Body of pancreas (tissue), 4 donors: ENCODE measurements around the gene TMEM129. TPM values are rescaled to one million over a fixed set of nuclear protein-coding genes. Genes with fewer than 3 reads are reported as not detected.

Experiments used
- ATAC-seq: fragments of 150-250 bp; one replicate; pipeline ENCODE4 v1.9.1; 2016
- DNase-seq, 4 donors: peaks; one replicate each; pipeline ENCODE4 v3.0.0-alpha.2; 2019
- H3K27ac ChIP-seq, 4 donors: fragments of 200-600 bp; sonication (generic); 1 replicate in 3 of 4; 2 replicates in 1 of 4; pipeline versions ENCODE4 v1.5.1 to v1.6.1; 2016 to 2019; ENCODE audit warnings: mild to moderate bottlenecking in 1 of 4, mixed read lengths in 1 of 4, moderate library complexity in 1 of 4
- H3K27me3 ChIP-seq, 2 donors: fragments of 200-600 bp; sonication (generic); one replicate each; pipeline ENCODE4 v1.6.0; 2016; ENCODE audit warnings: mild to moderate bottlenecking in 1 of 2
- H3K36me3 ChIP-seq, 2 donors: fragments of 200-600 bp; sonication (generic); replicated peaks in 1 of 2; 2 replicates each; pipeline ENCODE4 v1.5.1; 2016; ENCODE audit warnings: low read depth in 2 of 2; ENCODE audit not compliant: insufficient read depth in 1 of 2
- H3K4me1 ChIP-seq: fragments of 200-600 bp; sonication (generic); one replicate; pipeline ENCODE4 v1.6.0; 2016
- H3K4me3 ChIP-seq, 2 donors: fragments of 200-600 bp; sonication (generic); 1 replicate in 1 of 2; 2 replicates in 1 of 2; pipeline ENCODE4 v1.5.1; 2016 to 2019
- H3K9me3 ChIP-seq, 3 donors: fragments of 200-600 bp; sonication (generic); 1 replicate in 2 of 3; 2 replicates in 1 of 3; pipeline ENCODE4 v1.5.1; 2016
- CTCF ChIP-seq, 7 experiments: fragments of 450-650 bp in 4 of 7; fragments of 200-600 bp in 3 of 7; sonication (generic) in 3 of 7; IDR thresholded peaks; one replicate each; pipeline ENCODE4 v1.5.1; 2016 to 2019; ENCODE audit warnings: antibody characterized with exemption in 7 of 7
- POLR2A ChIP-seq, 3 donors: fragments of 450-650 bp; IDR thresholded peaks; one replicate each; pipeline ENCODE4 v1.6.1; 2016; ENCODE audit warnings: antibody characterized with exemption in 3 of 3, mild to moderate bottlenecking in 2 of 3
- WGBS, 2 donors: methylation state at CpG; one replicate each; pipeline ENCODE4 v1.1.5; 2017; 5-methylcytosine and 5-hydroxymethylcytosine counted together
- intact Hi-C: fragments of 100-400 bp; cut with DNase I; formaldehyde crosslinking; loops from one replicate; pipeline ENCODE4 v1.15.1; 2023
- total RNA-seq, 2 donors: library from RNA; depleted of rRNA; stranded (reverse); fragments of >200 nt; gene quantifications; one replicate each; pipeline ENCODE4 v1.1.0, GENCODE V29; 2016

Gene TMEM129
- total RNA-seq, 2 donors from 2014 or later, result 26.7 to 53.1 TPM

GRCh38 chr4:1744552-1744951 is 23.4 kb upstream of the TMEM129 start:
- 87 to 90% methylated on average over 10 to 14 of the region's 14 CpGs for WGBS, 2 donors
- intact Hi-C loops, result loop anchor here (10.0 kb wide), 1 partner anchor 450 kb away; no protein-coding TSS in a partner anchor
- no peak for ATAC-seq

GRCh38 chr4:1743975-1744374 is 22.9 kb upstream of the TMEM129 start:
- TF ChIP-seq CTCF (IDR thresholded peaks at IDR 0.05) (no peak), POLR2A (IDR thresholded peaks at IDR 0.05) (no peak)
- ATAC-seq (no peak), DNase-seq (no peak)
- peaks cover 19% of the 10 kb centered on the region for H3K4me1 ChIP-seq
- intact Hi-C loops, result loop anchor here (10.0 kb wide), 1 partner anchor 451 kb away; no protein-coding TSS in a partner anchor
- H3K27me3 ChIP-seq, result no peaks in the 10 kb centered on the region
- WGBS, 2 donors, result 90% methylated on average over 6 of the region's 6 CpGs; no CpG with 5 or more reads in 1 of the 2 donors
- H3K4me3 ChIP-seq, result no peak overlapping the region
- no peak overlapping the region for H3K27ac ChIP-seq
- H3K36me3 ChIP-seq, result no peaks in the 10 kb centered on the region
- no peaks in the 10 kb centered on the region for H3K9me3 ChIP-seq

More at GRCh38 chr4:1744552-1744951, 23.4 kb upstream of the TMEM129 start:
- H3K36me3 ChIP-seq, result no peaks in the 10 kb centered on the region
- no peak for DNase-seq
- H3K4me1 ChIP-seq, result peaks cover 19% of the 10 kb centered on the region
- H3K9me3 ChIP-seq, result no peaks in the 10 kb centered on the region
- H3K27ac ChIP-seq, result no peak overlapping the region
- TF ChIP-seq POLR2A (IDR thresholded peaks at IDR 0.05) (no peak), CTCF (IDR thresholded peaks at IDR 0.05) (no peak)
- H3K27me3 ChIP-seq, result no peaks in the 10 kb centered on the region
- no peak overlapping the region for H3K4me3 ChIP-seq

GRCh38 chr4:1743551-1743950 is 22.4 kb upstream of the TMEM129 start:
- ATAC-seq (no peak), DNase-seq (no peak)
- Histone ChIP-seq H3K9me3 (peaks cover 0 to under 1% (median 0%) of the 10 kb centered on the region in 3 donors), H3K27me3 (no peaks in the 10 kb centered on the region), H3K27ac (no peak overlapping the region), H3K36me3 (no peaks in the 10 kb centered on the region), H3K4me3 (no peak overlapping the region), H3K4me1 (peaks cover 17% of the 10 kb centered on the region)
- no peak for TF ChIP-seq POLR2A (IDR thresholded peaks at IDR 0.05)
- no peak for TF ChIP-seq CTCF (IDR thresholded peaks at IDR 0.05)
- intact Hi-C loops, result loop anchor here (10.0 kb wide), 1 partner anchor 451 kb away; no protein-coding TSS in a partner anchor
- 72 to 82% methylated on average over 12 of the region's 12 CpGs for WGBS, 2 donors

GRCh38 chr4:1741208-1741607 is 20.1 kb upstream of the TMEM129 start:
- H3K4me3 ChIP-seq, result no peak overlapping the region
- H3K9me3 ChIP-seq, result peaks cover 0 to 7% (median 0%) of the 10 kb centered on the region in 3 donors
- no peaks in the 10 kb centered on the region for H3K36me3 ChIP-seq
- no peaks in the 10 kb centered on the region for H3K27me3 ChIP-seq
- ATAC-seq (no peak), DNase-seq (no peak)
- no peak for TF ChIP-seq CTCF (IDR thresholded peaks at IDR 0.05)
- TF ChIP-seq POLR2A (IDR thresholded peaks at IDR 0.05), result no peak
- 83 to 89% methylated on average over 6 to 17 of the region's 17 CpGs for WGBS, 2 donors
- H3K4me1 ChIP-seq, result peaks cover 4% of the 10 kb centered on the region
- intact Hi-C loops, result loop anchor here (10.0 kb wide), 1 partner anchor 454 kb away; no protein-coding TSS in a partner anchor
- no peak overlapping the region for H3K27ac ChIP-seq

DNA sequence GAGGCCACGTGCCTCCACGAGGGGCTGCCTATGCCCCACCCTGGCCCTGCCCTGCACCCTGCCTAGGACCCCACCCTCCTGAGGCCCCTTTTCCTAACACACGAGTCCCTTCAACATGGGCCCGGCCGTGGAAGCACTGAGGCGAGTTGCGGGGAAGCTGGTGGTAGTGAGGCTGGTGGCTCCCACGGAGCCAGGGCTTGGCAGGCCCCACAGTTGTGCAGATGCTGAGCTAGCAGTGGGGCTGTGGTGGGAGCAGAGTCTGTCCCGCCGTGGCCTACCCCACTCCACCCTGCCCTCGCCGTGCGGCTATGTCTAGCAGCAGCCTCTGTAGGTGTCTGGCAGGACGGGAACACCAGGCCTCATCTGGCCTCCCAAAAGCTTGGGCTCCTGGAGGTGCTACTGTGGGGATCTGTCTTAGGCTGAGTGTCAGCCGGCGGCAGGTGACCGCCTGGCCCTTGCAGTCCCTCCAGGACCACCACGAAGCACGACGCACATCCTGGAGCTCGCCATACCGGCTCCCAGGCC is 19.0 kb upstream of the TMEM129 start:
- intact Hi-C loops, result loop anchor here (10.0 kb wide), 1 partner anchor 455 kb away; no protein-coding TSS in a partner anchor
- Histone ChIP-seq H3K4me1 (no peaks in the 10 kb centered on the region), H3K4me3 (no peak overlapping the region), H3K27me3 (no peaks in the 10 kb centered on the region), H3K27ac (no peak overlapping the region), H3K9me3 (peaks cover 0 to 7% (median 0%) of the 10 kb centered on the region in 3 donors), H3K36me3 (no peaks in the 10 kb centered on the region)
- DNase-seq, result no peak
- WGBS, 2 donors, result 95 to 100% methylated on average over 14 to 20 of the region's 22 CpGs
- TF ChIP-seq CTCF (IDR thresholded peaks at IDR 0.05) (no peak), POLR2A (IDR thresholded peaks at IDR 0.05) (no peak)
- no peak for ATAC-seq
